OCI-LY7 (cell line): ENCODE results near the gene SLC5A11. TPM values are rescaled to one million over a fixed set of nuclear protein-coding genes. Genes with fewer than 3 reads are reported as not detected.

Source experiments
- BruUV-seq: library from RNA; stranded (reverse); fragments of 400-500 nt; replicated peaks from 2 replicates; lab custom pipeline; 2021; lab: Mats Ljungman, UMichigan
- CTCF ChIA-PET: fragments of 300-600 bp; sonication (Branson Sonifier 250); formaldehyde crosslinking; loops from one replicate; lab custom pipeline; 2022; ENCODE audit warnings: antibody characterized with exemption; ENCODE audit not compliant: unreplicated experiment; lab: Charles Lee
- POLR2A ChIA-PET: fragments of 300-600 bp; sonication (Branson Sonifier 250); formaldehyde crosslinking; loops from one replicate; lab custom pipeline; 2022; ENCODE audit warnings: antibody characterized with exemption; lab: Charles Lee
- DNase-seq: peaks from one replicate; pipeline ENCODE4 v3.0.0-alpha.2; 2015; ENCODE audit warnings: low spot score
- H2AFZ ChIP-seq: fragments of 200-600 bp; sonication (generic), shearing (Covaris generic); 2 replicates; pipeline ENCODE4 v1.6.1; 2014; ENCODE audit warnings: mild to moderate bottlenecking, antibody characterized with exemption, low read length, moderate library complexity
- H3K27ac ChIP-seq: fragments of 200-600 bp; sonication (generic); 2 replicates; pipeline ENCODE4 v1.5.1; 2014; ENCODE audit warnings: mixed run types, low read depth, mild to moderate bottlenecking, moderate library complexity, low read length, inconsistent platforms; ENCODE audit not compliant: poor library complexity, severe bottlenecking
- H3K36me3 ChIP-seq: fragments of 200-600 bp; sonication (generic); 2 replicates; pipeline ENCODE4 v1.6.1; 2014; ENCODE audit warnings: mild to moderate bottlenecking, antibody characterized with exemption, low read length, moderate library complexity, mixed read lengths; ENCODE audit not compliant: insufficient read depth
- H3K4me1 ChIP-seq: fragments of 200-600 bp; sonication (generic); 2 replicates; pipeline ENCODE4 v1.5.1; 2014; ENCODE audit warnings: mild to moderate bottlenecking, low read length; ENCODE audit not compliant: insufficient read depth, poor library complexity, severe bottlenecking
- H3K4me2 ChIP-seq: fragments of 200-600 bp; sonication (generic); 2 replicates; pipeline ENCODE4 v1.6.1; 2014; ENCODE audit warnings: mild to moderate bottlenecking, low read length
- H3K4me3 ChIP-seq: fragments of 200-600 bp; sonication (generic); 2 replicates; pipeline ENCODE4 v1.5.1; 2014; ENCODE audit warnings: mild to moderate bottlenecking, low read depth, low read length; ENCODE audit not compliant: poor library complexity, severe bottlenecking
- H3K79me2 ChIP-seq: fragments of 200-600 bp; sonication (generic); 2 replicates; pipeline ENCODE4 v1.6.1; 2016; ENCODE audit warnings: low read depth, mild to moderate bottlenecking, low read length, moderate library complexity, mixed read lengths; ENCODE audit not compliant: insufficient read depth
- H3K9me2 ChIP-seq: fragments of 200-600 bp; sonication (generic); 2 replicates; pipeline ENCODE4 v1.6.1; 2016; ENCODE audit warnings: mild to moderate bottlenecking, low read length, mixed read lengths; ENCODE audit not compliant: insufficient read depth
- H3K9me3 ChIP-seq: fragments of 200-600 bp; sonication (generic); 2 replicates; pipeline ENCODE4 v1.6.1; 2014; ENCODE audit warnings: mild to moderate bottlenecking, mixed run types, low read length, mixed read lengths
- H4K20me1 ChIP-seq: fragments of 200-600 bp; sonication (generic); 2 replicates; pipeline ENCODE4 v1.6.1; 2014; ENCODE audit warnings: mild to moderate bottlenecking, antibody characterized with exemption, low read length, moderate library complexity, mixed read lengths; ENCODE audit not compliant: insufficient read depth
- CTCF ChIP-seq: fragments of 200-600 bp; sonication (generic); conservative IDR thresholded peaks from 2 replicates; pipeline ENCODE4 v1.5.1; 2014; ENCODE audit warnings: mild to moderate bottlenecking, antibody characterized with exemption, low read length, moderate library complexity, mixed read lengths
- EZH2phosphoT487 ChIP-seq: fragments of 200-600 bp; sonication (generic); IDR thresholded peaks from 2 replicates; pipeline ENCODE4 v1.6.1; 2018; ENCODE audit warnings: low read depth, borderline replicate concordance, mild to moderate bottlenecking, mixed run types, antibody characterized with exemption, low read length, moderate library complexity, mixed read lengths
- intact Hi-C: fragments of 100-400 bp; cut with micrococcal nuclease; formaldehyde crosslinking; loops from one replicate; pipeline ENCODE4 v1.10.0; 2022; ENCODE audit not compliant: unreplicated experiment
- total RNA-seq, 2 experiments: library from RNA; depleted of rRNA in 1 of 2; stranded (reverse); fragments of >200 nt in 1 of 2; shearing (Covaris generic) in 1 of 2; gene quantifications; 2 replicates each; pipeline ENCODE4 v1.2.3, GENCODE V29; 2014 to 2022

SLC5A11 gene
- total RNA-seq, 2 experiments from 2014 or later, result 1.0 TPM

- intact Hi-C loops, result no loop called here
- Histone ChIP-seq H2AFZ (no peak overlapping the region), H4K20me1 (no peaks in the 10 kb centered on the region), H3K4me2 (no peak overlapping the region), H3K27ac (no peak overlapping the region), H3K4me3 (no peak overlapping the region), H3K9me3 (no peaks in the 10 kb centered on the region), H3K9me2 (no peaks in the 10 kb centered on the region), H3K79me2 (no peaks in the 10 kb centered on the region), H3K36me3 (no peaks in the 10 kb centered on the region), H3K4me1 (no peaks in the 10 kb centered on the region)
- no TSS peak for BruUV-seq
- CTCF ChIA-PET, result no interaction called here
- POLR2A ChIA-PET, result no interaction called here
- DNase-seq, result no peak
- TF ChIP-seq CTCF, result no peak
- TF ChIP-seq EZH2phosphoT487, result no peak
Observed at GRCh38 chr16:24853169-24853824, 7.5 kb downstream of the SLC5A11 start.

- TF ChIP-seq CTCF (no peak), EZH2phosphoT487 (no peak)
- Histone ChIP-seq H4K20me1 (no peaks in the 10 kb centered on the region), H3K9me2 (no peaks in the 10 kb centered on the region), H3K4me3 (no peak overlapping the region), H3K9me3 (no peaks in the 10 kb centered on the region), H3K4me2 (no peak overlapping the region), H3K27ac (no peak overlapping the region), H3K4me1 (no peaks in the 10 kb centered on the region), H2AFZ (no peak overlapping the region), H3K79me2 (no peaks in the 10 kb centered on the region), H3K36me3 (no peaks in the 10 kb centered on the region)
- intact Hi-C loops, result no loop called here
- POLR2A ChIA-PET, result no interaction called here
- CTCF ChIA-PET, result no interaction called here
- BruUV-seq, result no TSS peak
- no peak for DNase-seq
Observed at GRCh38 chr16:24853830-24854229, 8.1 kb downstream of the SLC5A11 start.

GRCh38 chr16:24854607-24855171 lies 8.9 kb downstream of the SLC5A11 start:
- Histone ChIP-seq H3K36me3 (no peaks in the 10 kb centered on the region), H3K79me2 (no peaks in the 10 kb centered on the region), H3K4me3 (no peak overlapping the region), H2AFZ (no peak overlapping the region), H3K4me1 (no peaks in the 10 kb centered on the region), H3K9me3 (no peaks in the 10 kb centered on the region), H3K9me2 (no peaks in the 10 kb centered on the region), H4K20me1 (no peaks in the 10 kb centered on the region), H3K27ac (no peak overlapping the region), H3K4me2 (no peak overlapping the region)
- POLR2A ChIA-PET, result no interaction called here
- TF ChIP-seq CTCF (no peak), EZH2phosphoT487 (no peak)
- intact Hi-C loops, result no loop called here
- no peak for DNase-seq
- BruUV-seq, result no TSS peak
- CTCF ChIA-PET, result no interaction called here
